ENCODE measurements around the gene SCNN1B.
"Not testable (repeated sequence)": the region's sequence is repeated elsewhere in the genome, so short reads cannot be mapped to it uniquely, and the experiment has no call there.

The SCNN1B gene, protein sequence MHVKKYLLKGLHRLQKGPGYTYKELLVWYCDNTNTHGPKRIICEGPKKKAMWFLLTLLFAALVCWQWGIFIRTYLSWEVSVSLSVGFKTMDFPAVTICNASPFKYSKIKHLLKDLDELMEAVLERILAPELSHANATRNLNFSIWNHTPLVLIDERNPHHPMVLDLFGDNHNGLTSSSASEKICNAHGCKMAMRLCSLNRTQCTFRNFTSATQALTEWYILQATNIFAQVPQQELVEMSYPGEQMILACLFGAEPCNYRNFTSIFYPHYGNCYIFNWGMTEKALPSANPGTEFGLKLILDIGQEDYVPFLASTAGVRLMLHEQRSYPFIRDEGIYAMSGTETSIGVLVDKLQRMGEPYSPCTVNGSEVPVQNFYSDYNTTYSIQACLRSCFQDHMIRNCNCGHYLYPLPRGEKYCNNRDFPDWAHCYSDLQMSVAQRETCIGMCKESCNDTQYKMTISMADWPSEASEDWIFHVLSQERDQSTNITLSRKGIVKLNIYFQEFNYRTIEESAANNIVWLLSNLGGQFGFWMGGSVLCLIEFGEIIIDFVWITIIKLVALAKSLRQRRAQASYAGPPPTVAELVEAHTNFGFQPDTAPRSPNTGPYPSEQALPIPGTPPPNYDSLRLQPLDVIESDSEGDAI

DNA sequence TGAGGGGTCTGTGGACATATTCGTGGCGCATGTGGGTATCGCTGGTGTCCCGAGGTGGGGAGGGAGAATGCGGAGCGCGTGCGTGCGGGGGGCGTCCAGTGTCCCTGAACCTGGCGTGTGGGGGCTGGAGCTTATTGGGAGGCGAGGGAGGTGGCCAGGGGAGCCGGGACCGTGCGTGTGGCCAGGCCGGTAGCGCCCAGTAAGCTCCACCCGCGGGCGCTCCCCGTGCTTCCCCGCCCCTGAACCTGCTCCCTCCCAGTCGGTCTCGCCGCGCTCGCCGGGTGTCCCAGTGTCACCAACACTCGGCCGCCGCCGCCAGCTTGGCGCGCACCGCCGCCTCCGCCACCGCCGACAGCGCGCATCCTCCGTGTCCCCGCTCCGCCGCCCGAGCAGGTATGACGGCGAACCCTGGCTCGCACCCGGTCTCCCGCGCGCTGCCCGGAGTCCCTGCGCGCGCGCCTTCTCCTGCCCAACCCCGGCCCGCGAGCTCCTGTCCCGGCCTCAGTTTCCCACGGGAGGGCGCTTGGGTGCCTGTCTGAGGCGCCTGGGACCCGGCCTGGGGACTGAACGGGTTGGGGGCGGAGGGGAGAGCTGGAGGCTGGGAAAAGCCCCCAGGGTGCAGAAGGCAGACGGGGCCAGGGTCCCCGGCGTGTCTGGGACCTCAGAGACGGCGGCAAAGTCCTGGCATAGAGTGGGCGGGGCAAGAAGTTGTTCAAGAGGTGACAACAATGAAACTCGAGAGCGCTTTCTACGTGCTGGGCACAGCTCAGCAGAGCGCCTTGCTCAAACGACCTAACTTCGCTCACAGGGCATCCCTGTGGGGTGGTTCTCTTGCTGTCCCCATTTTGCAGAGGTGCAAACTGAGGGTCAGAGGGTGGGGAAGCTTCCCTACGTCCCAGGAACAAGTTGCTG, at the start of gene SCNN1B:
Gene SCNN1B, plus strand, starts transcription at position 258 of the 912 bp plus-strand sequence. CDS start 46,298 bp downstream, outside the sequence.
- DNase-seq (ENCODE audit: low read depth in 2 of 2) = no peak

DNA sequence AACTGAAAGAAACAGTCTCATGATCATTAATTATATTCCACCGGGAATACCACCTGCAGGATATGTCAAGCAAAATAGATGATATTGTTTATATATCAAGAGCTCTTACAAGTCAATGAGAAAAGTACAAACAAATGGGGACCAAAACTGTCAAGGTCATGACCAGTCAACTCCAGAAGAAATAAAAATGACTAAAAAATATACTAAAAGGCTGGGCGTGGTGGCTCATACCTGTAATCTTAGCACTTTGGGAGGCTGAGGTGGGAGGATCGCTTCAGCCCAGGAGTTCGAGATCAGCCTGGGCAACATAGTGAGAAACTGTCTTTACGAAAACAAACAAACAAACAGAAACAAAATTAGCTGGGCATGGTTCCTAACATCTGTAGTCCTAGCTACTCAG, 49.8 kb upstream of the SCNN1B start:
- no peak for DNase-seq (ENCODE audit: low read depth in 2 of 2)

DNA sequence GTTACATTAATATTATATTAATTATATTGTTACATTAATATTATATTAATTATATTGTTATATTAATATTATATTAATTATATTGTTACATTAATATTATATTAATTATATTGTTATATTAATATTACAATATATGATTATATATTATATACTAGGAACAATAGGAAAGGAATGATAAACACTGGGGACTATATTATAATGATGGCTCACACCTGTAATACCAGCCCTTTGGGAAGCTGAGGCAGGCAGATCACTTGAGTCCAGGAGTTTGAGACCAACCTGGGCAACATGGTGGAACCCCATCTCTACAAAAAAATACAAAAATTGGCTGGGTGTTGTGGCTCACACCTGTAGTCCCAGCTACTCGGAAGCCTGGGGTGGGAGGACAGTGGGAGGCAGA, 48.5 kb upstream of the SCNN1B start:
- DNase-seq (ENCODE audit: low read depth in 2 of 2) = not testable (repeated sequence)

DNA sequence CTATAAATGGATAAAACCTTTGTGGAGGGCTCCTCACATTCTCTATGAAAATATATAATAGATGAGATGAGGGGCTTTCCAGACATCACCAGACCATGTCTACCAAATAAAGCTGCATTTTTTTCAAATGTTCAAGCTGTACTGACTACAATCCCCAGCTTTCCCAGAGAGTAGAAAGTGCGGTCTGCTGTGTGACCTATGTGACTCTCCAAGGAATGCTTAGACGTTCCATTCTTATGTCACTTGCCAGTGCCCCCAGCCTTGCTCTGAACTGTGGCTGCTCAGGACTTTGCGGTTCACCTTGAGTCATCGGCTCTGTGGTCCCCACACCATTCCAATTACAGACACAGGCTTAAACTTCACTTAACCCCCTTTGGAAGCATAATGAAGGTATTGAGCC, 47.8 kb upstream of the SCNN1B start:
- no peak for DNase-seq (ENCODE audit: low read depth in 2 of 2)

DNA sequence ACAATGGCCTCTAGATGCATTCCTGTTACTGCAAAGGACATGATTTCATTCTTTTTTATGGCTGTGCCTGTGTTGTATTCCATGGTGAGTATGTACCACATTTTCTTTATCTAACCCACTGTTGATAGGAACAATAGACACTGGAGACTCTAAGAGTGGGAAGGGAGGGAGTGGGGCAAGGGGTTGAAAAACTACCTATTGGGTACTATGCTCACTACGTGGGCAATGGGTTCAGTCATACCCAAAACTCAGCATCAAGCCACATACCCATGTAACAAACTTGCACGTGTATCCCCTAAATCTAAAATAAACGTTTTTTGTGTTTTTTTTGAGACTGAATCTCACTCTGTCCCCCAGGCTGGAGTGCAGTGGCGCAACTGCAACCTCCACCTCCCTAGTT, 47.1 kb upstream of the SCNN1B start:
- DNase-seq (ENCODE audit: low read depth in 2 of 2) = no peak

DNA sequence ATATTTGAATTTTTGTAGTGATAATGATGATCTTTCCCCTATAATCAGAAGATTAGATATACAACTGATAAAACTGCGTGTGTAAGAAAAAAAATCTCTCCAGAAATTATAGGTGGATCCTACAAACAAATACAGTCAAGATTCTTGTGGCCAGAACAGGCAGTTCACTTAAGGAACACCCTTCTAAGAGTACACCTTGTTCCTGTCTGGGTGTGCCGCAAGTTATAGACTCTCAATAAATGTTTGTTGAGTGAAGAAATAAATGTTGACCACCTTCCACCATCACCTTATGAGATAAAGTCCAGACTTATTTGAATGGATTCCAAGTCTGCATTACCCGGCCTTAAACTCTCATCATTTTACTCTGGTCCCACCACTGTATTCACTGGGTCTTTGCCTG, 45.7 kb upstream of the SCNN1B start:
- no peak for DNase-seq (ENCODE audit: low read depth in 2 of 2)

DNA sequence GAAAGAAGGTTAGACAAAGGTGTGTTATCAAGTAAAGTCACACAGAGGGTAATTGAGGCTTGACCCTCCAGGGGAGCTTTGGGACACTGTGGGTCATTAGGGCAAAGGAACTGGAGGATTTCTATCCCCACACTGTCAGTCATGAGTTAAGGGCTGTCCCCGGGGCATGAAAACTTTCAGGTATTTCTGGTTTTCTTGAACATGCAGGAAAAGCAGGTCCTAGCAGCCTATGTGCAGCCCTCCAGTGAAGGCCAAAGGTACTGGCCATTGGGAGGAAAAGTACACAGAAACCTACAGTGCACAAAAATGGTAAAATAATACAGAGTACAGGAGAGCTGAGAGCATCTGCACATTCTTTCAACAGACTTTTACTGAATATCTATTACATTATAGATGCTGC, 44.4 kb upstream of the SCNN1B start:
- DNase-seq (ENCODE audit: low read depth in 2 of 2) = no peak

DNA sequence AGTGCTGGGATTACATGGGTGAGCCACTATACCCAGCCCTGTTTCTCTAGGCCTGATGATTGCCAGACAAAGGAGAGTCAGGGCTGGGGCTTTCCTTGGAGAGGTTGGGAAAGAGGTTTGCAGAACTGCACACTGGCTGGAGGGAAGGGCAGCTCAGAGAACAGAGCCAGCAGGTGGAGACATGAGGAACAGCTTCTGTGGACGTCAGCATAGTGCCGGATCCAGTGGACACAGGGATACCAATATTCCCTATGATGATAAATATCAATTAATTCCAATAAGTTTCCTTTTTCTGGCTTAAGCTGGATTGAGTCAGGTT, 43.2 kb upstream of the SCNN1B start:
- DNase-seq (ENCODE audit: low read depth in 2 of 2) = no peak

DNA sequence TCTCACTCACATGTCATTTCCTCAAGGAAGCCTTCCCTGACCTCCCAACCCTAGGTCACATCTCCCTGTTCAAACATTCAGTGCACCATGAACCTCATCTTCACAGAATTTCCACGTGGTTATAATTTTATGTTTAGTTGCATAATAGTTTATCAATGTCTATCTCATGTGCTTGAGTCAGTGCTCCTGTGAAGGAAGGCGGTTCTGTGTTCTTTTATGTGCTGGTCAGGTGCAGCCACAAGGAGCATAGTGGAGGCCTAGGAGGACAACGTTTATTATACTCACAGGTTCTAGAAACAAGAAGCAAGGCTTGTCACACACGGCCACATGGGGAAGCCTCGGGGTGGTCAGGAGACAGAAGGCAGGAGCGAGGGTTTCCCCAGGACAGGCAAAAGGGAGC, 34.5 kb upstream of the SCNN1B start:
- DNase-seq (ENCODE audit: low read depth in 2 of 2) = no peak

DNA sequence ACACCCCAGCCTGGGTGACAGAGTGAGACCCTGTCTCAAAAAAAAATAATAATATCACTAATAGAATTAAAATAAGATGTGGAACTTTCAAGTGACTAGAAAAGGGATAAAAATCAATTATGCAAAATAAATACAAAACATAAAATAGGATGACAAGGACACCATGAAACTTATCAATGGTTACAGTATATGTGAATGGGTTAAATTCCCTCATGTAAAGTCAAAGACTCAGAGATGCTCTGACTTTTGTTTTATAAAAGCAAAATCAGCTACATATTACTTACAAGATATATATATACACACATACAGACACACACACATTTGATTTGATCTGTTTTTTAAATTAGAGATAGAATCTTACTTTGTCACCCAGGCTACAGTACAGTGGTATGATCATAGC, 33.5 kb upstream of the SCNN1B start:
- DNase-seq (ENCODE audit: low read depth in 2 of 2) = no peak

DNA sequence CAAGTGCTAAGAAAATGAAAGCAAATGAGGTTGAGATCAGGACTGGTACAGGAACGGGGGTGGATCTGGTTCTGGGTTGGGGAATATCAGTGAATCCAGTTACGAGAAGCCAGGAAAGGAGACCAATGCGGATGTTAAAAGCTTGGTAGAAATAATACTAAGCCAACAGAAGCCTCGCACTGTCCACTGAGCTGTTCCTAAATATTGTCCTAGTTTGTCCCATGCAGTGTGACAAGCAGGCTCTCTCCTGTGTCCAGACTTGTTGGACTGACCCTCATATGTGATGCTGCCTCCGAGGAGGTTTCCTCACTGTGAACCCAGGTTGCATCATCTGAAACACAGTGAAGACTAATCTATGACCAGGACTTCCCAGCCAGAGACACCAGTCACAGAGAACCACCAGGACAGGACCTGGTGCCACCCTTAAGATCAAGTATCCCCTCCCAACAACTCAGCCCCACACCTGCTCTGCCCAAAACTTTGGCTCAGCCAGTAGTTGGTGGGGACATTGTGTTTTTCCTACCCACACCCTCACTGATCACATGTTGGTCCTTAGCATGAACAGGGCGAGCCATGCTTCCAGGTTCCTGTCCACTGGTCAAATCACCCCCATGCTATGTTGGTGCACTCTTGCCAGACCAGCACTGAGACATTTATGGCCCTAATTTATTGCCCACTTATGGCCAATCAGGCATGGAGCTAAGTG, 32.7 kb upstream of the SCNN1B start:
- DNase-seq (ENCODE audit: low read depth in 2 of 2) = no peak

DNA sequence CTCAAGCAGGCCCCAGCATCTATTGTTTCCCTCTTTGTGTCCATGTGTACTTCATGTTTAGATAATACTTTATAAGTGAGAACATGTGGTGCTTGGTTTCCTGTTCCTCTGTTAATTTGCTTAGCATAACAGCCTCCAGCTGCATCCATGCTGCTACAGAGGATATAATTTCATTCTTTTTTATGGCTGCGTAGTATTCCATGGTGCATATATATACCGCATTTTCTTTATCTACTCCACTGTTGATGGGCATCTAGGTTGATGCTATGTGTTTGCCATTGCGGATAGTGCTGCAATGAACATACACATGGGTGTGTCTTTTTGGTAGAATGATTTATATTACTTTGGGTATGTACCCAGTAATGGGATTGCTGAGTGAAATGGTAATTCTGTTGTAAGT, 31.4 kb upstream of the SCNN1B start:
- no peak for DNase-seq (ENCODE audit: low read depth in 2 of 2)

DNA sequence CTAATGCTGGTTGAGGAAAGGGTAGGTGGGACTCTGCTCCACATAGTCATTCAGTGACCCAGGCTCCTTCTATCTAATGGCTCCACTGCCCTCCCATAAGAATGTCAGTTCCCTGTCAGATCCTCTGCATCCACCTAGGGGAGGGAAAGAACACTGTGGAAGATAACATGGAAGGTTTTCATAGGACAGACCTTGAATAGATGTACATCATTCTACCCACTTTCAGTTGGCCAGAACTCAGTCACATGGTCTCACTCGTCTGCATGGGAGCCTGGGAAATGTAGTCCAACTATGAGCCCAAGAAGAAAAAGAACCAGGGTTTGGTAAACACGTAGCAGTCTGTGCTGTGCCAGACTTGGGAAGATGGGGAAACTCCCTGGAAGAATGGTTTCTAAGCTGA, 27.1 kb upstream of the SCNN1B start:
- no peak for DNase-seq (ENCODE audit: low read depth in 2 of 2)

DNA sequence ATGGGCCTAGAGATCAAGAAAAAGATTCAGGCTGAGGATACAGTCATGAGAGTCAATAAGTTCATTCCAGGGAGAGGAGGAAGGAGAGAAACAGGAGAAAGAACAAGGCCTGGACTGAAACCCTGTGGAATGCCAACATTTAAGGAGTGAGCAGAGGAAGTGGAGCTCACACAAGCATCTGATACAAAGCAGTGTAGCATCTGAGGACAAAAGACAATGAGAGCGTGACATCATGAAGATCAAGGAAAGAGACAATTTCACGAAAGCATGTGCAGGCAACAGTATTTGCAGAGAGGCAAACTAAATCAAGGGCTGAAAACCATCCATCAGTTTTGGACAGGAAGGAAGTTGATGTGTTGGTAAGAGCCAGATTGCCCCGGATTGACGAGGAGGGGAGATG, 25.3 kb upstream of the SCNN1B start:
- DNase-seq (ENCODE audit: low read depth in 2 of 2) = no peak

DNA sequence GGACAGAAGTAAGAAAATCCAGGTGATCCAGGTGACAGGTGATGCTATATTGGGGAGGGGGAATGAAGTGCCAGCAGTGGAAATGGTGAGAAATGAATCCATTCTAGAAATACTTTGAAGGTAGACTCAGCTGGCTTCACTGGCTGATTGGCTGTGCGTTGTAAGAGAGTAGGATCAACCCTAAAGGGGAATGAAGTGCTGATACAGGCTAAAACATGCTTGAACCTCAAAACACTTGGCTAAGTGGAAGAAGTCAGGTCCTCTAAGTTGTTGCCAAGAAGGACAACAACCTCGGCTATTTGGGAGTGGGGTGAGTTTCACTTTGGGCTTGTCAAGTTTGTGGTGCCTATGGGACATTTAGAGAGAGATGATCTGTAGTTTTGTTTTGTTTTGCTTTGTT, 24.1 kb upstream of the SCNN1B start:
- DNase-seq (ENCODE audit: low read depth in 2 of 2) = no peak

DNA sequence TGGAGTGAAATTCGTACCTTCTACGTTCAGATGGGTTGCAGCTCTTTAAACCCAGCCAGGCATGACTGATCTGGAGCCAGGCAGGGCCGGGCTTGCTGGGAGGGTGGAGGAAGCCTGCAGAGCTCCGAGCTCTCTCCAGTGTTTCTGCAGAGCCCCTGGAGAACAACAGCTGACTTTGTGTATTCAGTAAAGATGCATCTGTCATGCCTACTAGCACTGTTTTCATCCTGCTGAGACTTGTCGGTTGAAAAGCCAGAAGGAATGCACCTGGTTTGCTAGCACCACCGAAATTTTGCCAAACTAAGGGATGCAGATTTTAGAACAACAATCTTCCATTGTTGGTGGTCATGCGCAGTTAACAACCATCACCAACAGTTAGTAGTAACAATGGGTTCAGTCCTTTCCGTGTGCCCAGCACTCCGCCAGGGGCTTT, 22.4 kb upstream of the SCNN1B start:
- DNase-seq (ENCODE audit: low read depth in 2 of 2) = no peak

DNA sequence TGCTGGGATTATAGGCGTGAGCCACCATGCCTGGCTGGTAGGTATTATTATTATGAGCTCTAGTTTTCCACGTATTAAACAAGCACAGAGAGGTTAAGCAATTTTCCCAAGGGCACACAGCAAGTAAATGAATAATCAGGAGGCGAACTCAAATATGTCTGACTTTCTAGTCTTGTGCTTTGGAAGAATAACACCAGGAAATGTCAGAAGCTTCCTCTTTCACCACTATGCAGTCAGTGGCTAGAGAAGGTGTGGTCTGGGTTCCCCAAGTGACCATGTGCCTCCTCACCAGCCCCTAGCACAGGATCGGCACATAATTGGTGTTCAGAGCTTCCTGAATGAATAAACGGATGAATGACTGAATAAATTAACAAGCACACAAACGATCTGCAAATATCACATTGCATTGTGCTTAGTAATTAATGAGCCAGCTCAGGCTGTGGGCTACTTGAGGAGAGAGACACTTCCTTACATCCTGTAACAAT, 21.6 kb upstream of the SCNN1B start:
- no peak for DNase-seq (ENCODE audit: low read depth in 2 of 2)

DNA sequence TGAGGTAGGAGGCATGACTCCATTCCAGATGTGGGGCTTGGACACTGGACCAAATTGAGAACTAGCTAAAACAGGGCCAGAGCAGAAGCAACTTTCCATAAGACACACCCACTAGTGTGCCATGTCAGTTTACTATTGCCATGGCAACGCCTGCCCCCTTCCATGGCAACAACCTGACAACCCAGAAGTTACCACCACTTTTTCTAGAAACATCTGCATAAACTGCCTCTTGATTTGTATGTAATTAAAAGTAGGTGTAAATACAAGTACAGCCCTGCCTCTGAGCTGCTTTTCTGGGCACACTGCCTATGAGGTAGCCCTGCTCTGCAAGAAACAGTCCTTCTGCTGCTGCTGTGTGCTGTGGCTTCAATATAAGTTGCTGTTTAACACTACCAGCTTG, 19.5 kb upstream of the SCNN1B start:
- no peak for DNase-seq (ENCODE audit: low read depth in 2 of 2)

DNA sequence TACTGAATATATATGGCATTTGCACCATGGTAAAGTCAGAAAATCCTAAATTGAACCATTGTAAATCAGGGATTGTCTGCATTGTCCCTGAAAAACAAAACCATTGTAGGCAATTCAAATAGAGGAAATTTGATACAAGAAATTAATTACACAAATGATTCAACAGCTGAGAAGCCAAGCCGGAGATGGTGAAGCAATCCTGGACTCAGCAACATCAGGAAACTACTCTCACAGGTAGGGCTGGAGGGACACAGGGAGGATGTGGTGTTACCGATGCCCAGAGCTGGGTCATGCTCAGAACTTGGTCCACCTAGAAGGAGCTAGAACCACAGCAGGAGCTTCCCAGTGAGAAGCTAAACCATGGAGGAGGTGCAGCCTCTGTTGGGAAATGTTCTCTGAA, 18.5 kb upstream of the SCNN1B start:
- no peak for DNase-seq (ENCODE audit: low read depth in 2 of 2)

DNA sequence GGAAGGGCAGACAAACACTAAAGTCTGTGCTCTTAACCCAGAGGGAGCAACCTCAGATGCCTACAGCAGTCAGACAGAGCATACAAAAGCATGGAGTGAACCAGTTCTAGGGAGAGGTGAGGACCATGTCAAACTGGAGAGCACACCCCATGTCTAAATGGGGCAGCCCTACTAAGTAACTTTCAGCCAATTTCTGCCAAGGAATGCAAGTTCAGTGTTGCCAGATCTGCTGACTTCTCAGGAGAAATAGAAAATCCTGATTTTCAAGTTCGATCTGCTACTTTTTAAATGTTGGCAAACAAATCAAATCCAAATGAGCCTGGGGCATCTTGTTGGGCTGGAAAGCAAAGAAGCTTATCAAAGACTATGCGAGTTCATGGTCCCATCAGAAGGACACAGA, 17.5 kb upstream of the SCNN1B start:
- no peak for DNase-seq (ENCODE audit: low read depth in 2 of 2)

DNA sequence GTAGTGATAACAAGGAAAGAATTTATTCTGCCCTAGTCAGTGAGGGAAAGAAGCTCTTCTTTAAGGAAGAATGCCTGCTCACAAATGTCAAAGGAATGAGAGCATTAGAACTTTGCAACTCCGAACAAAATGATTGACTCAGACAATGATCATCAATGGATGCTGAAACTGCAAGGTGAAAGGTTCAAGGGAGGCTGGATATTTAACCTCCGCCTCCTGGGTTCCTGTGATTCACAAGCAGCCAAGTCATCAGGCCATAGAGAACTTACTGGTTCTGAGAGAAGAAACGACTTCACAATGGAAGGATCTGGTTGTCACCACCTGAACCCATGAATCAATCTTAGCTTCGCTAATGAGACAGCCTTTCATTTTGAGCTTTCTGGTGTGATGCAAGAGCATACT, 16.0 kb upstream of the SCNN1B start:
- DNase-seq (ENCODE audit: low read depth in 2 of 2) = no peak

DNA sequence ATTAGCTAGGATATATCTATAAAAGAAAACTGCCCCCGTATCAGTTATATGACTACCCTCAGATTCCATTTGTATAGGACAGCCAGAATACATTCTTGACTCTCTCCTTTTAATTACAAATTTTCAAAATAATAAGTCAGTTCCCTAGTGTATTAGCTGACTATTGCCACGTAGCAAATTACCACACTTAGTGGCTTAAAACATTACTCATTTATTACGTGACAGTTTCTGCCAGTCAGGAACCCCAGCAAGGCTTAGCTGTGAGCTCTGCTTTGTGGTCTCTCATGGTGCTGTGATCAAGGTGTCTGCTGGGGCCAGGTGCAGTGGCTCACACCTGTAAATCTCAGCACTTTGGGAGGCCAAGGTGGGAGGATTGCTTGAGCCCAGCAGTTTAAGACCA, 13.9 kb upstream of the SCNN1B start:
- DNase-seq (ENCODE audit: low read depth in 2 of 2) = no peak
